ENCODE measurements around the gene AGAP1.

AGAP1 gene

GRCh38 chr2:236021499-236022057, 527.7 kb downstream of the AGAP1 start:
- no peak for DNase-seq

- no peak for DNase-seq
Measured at GRCh38 chr2:236022128-236022527, 528.3 kb downstream of the AGAP1 start.

DNA sequence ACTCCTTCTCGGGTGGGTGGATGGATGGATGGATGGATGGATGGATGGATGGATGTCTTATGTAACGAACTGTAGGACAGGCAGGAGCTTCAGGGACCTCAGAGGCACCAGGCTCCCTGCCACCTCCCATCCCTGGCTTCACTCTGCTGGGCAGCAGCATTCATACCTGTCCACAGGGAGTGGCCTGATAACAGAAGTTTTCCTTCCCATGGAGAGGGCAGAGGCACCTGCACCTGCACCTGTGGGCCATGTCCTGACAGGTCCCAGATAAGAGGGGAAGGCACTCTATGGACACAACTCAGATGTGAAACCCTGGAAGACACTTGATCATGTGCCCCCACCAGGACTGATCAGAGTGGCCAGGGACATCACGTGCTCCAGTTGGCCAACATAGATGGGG, 532.0 kb downstream of the AGAP1 start:
- no peak for DNase-seq

DNA sequence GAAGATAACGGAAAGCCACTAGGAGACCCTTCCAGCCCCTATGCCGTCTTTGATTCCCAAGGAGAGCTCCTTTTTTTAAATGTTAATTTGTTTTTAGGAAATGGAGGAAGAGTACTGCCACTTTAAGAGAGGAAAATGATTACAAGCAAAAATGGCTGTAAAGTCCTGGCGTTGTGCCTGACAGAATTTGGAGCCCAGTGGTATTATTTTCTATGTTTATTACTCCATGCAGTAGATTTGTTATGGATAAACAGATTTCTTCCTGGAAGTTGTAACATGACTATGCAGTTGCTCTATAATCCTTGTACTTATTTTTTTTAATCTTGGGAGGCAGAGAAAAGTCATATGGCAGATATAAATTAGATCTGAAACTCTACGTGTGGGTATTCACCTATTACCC, 533.0 kb downstream of the AGAP1 start:
- no peak for DNase-seq

DNA sequence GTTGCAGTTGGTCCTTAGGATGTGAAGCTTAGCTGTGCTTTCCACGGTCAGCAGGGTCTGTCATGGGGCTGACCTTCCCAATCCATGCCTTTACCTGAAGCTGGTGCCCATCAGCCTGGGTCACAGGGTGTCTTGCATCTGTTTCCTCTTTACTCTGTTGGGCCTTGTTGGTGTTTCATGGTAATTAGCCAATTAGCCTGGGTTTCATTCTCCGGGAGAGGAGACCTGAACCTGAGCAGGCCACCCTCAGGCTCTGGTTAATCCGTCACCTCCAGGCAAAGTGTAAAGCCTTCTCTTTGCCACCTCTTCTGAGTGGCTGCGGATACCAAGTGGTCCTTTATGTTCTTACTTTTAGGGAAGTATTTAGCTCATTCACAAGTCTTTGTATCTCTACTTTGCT, 534.2 kb downstream of the AGAP1 start:
- no peak for DNase-seq

DNA sequence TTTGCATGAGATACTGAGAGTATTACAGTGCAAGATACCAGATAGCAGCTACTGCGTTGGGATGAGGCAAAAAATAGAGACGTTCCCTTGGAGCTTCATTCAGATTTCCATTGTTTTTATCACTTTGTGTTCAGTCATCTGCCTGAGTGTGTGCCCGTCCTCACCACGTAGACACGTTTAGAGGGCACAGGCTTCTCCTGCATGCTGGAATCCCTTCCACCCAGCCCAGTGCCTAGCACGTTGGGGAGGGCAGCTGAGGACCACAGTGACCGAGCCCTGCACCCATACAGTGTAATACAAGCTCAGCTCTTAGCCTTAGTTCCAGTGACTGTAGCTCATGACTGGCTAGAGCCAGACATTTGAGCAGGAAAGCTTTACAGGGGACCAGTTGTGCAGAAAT, 539.6 kb downstream of the AGAP1 start:
- no peak for DNase-seq

DNA sequence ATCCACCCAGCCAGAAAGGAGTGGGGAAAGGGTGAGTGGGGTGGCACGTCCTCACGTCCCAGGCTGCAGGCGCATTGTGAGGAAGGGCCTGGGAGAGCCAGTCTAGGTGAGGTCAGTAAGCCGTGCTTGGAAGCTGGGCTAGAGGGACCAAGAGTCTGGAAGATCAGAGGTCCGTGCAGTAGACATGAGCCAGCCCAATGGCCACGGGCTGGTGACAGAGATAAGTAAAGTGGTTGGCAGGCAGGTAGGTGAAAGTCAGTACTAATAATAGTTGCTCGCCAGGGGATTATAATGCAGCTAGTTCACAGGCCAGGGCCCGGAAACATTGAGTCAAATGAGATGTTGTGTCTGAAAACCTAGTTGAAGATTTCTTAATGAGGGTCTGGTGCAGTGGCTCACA, 541.1 kb downstream of the AGAP1 start:
- no peak for DNase-seq

DNA sequence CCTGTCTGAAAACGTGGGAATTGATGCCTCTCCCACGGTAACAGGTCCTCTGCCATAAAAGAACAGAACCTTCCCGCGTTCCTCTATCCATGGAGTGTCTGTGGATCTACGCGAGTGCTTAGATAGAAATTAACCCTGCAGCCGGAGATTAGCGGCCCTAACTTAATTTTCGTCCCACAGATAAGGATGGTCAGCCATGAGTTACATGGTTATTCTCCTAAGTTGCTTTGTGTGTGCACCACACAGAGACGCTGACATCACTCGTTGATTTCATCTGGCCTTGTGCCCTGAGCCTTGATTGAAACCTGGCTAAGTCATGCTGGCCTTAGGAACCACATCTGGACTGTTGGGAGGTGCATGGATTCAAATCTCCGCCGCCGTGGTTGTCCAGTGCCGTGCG, 542.2 kb downstream of the AGAP1 start:
- no peak for DNase-seq

GRCh38 chr2:236038096-236038495, 544.3 kb downstream of the AGAP1 start:
- DNase-seq = no peak

DNA sequence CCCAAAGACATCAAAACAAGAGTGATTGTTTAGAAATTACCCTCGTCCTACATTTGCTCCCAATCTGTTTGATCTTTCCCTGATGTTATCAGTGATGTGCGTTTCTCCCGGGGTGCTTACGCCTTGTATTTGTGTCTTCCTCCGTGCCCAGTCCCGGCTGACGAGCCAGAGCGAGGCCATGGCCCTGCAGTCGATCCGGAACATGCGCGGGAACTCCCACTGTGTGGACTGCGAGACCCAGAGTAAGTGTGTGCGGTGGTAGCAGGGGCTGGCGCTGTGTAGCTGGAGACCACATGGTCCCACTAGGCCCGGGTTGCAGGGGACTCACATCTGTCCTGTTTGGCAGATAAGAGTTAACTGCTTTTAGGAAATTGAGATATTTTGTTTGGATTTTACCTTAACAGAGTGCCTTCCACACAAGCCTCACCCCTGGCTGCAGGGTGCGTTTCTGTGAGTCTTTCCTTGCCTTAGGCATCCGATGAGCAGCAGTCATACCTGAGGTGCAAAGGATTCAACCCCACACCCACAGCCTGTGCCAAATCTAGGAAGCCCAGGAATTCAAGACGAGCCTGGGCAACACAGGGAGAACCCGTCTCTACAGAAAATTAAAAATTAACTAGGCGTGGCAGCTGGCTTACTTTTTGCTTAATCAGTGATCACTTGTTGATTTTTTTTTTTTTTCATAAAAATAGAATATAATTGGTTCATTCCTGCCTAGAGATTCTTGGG, 546.9 kb downstream of the AGAP1 start:
- no peak for DNase-seq

- no peak for DNase-seq
Measured at GRCh38 chr2:236041616-236042015, 547.8 kb downstream of the AGAP1 start.

DNA sequence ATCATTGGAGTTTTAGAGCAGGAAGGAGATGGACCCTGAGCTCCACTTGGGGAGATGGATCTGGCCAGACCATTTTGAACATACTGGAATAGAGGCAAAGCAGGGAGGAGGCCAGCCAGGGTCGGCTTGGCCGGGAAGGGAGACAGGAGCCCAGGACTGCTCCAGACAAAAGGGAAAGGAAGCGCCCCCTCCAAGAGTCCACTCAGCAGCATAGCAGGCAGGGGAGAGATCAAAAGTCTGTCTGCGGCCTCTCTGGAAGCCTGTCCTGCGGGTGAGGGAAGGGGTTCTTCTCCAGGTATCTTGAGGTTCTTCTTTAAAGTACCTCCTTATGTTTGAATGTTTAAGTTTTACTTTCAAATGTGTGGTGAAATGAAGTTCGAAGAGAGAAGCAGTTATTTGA, 548.2 kb downstream of the AGAP1 start:
- no peak for DNase-seq

DNA sequence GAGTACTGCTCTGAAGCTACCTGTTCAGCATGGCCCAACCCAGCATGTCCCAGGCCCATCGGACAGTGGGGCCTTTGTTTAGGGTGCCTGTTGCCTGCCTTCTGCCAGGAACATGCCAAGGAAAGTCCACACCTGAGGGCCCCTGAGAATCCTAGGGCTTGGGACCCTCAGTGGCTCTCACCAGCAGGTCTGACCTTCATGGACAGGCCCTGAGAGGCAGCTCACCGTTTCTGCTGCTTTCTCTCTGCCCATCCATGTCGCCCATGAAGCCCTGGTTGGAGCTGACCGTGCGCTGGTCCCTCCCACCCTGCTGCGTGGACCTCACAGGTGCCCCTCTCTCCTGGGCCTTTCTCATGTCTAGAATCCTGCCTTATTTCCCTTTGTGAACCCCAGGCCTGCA, 550.3 kb downstream of the AGAP1 start:
- DNase-seq = no peak

- DNase-seq = peak in 1 of 3 experiments; percentile 60
Measured at GRCh38 chr2:236045251-236046235, 551.7 kb downstream of the AGAP1 start.

GRCh38 chr2:236046715-236047114, 552.9 kb downstream of the AGAP1 start:
- DNase-seq = no peak

DNA sequence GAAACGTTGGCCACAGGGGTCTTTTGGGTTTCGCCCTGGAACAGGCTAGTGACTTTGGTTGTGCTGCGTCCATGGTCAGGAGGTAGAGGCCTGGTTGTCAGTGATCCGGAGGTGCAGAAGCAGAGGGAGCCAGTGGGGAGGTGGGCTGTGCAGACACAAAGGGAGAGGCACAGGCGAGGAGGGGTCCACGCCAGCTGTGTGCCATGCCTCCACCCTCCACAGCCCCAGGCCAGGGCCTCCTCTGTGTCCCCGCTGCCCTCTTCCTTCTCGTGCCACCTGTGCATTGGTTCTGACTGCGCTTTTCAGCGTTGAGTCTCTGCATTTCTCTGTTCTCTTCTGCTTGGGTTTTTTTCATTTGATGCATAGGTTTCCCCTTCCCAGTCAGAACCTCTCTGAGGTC, 553.3 kb downstream of the AGAP1 start:
- no peak for DNase-seq

DNA sequence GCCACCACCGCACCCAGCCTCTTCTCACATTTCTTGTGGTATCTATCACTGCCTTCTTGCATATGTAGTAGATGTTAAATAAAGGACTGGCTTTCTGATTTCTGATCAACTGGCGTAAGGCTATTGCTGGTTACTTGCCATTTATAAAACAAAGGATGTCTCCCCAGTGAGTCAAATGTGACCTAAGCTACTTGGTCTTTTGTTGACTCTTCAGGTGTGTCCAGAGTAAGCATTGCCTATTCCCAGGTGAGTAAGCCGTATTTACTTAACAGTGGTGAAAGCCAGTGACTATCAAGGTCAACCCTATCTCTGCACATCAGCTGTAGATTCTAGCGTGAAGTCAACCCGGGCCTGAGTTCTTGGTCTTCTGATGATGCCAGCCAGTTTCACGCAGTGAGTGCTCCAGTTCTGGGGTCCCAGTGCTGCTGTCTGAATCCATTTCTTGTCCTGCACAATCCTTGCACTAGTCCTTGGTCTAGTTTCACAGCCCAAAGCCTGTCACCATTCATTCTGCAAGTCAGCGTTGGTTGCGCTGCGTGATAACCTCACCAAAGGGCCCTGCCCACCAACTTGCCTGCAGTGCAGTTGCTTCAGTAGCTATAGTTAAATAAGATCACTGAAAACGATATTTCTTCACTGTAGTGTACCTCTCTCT, 554.2 kb downstream of the AGAP1 start:
- DNase-seq = no peak

GRCh38 chr2:236049981-236050380, 556.1 kb downstream of the AGAP1 start:
- no peak for DNase-seq

DNA sequence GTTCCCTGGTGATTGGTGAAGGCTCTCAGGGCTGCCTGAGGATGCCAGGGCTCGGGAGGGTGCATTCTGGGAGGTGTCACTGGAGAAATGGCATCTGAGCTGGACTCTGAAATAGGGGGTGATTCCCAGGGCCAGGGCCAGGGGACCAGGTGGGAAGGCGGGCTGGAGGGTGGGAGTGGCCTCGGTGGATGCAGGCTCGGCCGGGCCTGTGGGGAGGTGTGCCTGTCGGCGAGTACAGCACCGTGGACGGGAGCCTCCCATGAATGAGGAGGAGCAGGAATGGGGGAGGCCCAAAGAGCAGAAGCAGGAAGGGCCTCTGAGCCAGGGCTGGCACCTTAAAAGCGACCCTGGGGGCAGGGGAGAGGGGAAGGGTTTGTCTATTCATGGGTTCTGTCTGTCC, 557.5 kb downstream of the AGAP1 start:
- no peak for DNase-seq

DNA sequence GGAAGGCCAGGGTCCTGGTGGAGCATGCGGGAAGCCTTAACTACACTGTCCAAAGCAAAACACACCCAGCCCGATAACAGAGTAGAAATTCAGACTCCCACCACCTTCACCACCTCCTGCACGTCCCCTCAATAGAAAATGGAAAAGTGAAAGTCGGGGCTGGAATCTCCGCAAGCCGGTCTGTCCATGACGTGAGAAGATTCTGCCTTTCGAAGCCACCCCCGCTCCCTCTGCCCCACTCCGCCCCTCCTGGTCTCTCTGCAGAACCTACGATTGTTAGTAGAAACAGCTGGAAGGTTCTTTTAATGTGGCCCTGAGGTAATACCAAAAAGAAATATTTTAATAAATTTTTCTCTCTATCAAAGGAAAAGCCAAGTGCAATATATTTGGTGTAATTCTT, 558.0 kb downstream of the AGAP1 start:
- no peak for DNase-seq

GRCh38 chr2:236052206-236052605, 558.4 kb downstream of the AGAP1 start:
- no peak for DNase-seq

- peak in 1 of 3 experiments; percentile 32 for DNase-seq
Measured at GRCh38 chr2:236052926-236053821, 559.3 kb downstream of the AGAP1 start.
